Renal cortex interstitium (tissue), 11 donors: ENCODE results near the gene NEGR1. TPM values are rescaled to one million over a fixed set of nuclear protein-coding genes. Genes with fewer than 3 reads are reported as not detected.

Experiments used
- DNase-seq, 11 donors: peaks; one replicate each; pipeline ENCODE4 v3.0.0-alpha.2; 2013; ENCODE audit warnings: low read depth in 9 of 11, low spot score in 4 of 11; ENCODE audit errors: extremely low read depth in 1 of 11
- polyA plus RNA-seq, 3 donors: library from polyadenylated mRNA; unstranded; fragments of 120-200 nt; gene quantifications; one replicate each; pipeline ENCODE4 v1.2.1, GENCODE V29; 2013; ENCODE audit not compliant: insufficient read length in 3 of 3

Gene NEGR1
- polyA plus RNA-seq, 3 donors: 2.8 to 3.9 (median 3.5) TPM

DNA sequence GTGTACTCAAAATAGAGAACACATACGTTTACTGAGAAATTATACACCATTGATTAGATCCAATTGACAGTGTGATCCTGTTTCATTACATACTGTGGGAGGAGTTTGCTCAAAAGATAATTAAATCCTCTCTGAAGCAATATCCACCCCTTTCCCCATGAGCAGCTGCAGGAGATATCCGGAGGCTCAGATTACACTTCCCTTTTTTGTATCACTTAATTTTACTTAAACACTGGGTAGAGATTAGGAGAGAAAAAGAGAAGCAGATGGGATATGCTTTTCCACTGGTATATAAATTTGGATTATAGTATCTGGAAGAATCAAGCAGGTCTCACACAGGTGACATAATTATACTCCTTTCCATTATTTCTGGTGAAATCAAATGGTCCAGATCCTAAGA is 868.2 kb downstream of the NEGR1 start:
- DNase-seq: no peak

DNA sequence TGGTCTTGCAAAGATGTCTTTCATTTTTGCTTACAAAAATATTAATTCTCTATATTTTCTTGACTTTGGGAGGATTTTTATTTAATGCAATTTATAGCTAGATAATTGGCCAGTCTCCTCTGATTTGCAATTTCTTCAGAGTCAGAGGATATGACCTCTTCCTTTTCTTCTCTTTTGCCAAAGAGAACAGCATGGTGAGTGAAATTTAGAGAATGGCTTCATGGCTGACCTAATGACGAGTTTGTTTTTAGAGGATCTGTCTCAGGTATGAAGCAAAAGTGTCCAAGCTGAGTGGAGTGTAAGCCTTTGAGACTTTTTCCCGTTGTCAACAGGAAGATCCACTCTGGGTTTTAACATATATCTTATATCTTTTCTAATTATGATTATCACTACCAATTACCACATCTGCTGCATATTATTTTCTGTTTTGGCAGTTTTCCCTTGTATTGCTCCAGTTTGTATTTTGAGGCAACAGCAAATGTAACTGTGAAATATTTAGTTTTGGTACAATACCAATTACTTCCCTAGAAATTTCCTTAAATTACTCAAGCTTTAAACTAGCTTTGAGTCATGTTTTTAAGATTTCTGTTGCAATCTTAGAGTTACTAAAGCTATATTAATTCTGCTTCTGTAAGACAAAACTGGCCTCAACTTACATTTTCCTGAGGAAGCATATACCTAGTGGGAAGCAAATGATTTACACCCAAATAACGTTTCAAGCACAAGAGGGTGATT is 868.7 kb downstream of the NEGR1 start:
- DNase-seq: no peak

DNA sequence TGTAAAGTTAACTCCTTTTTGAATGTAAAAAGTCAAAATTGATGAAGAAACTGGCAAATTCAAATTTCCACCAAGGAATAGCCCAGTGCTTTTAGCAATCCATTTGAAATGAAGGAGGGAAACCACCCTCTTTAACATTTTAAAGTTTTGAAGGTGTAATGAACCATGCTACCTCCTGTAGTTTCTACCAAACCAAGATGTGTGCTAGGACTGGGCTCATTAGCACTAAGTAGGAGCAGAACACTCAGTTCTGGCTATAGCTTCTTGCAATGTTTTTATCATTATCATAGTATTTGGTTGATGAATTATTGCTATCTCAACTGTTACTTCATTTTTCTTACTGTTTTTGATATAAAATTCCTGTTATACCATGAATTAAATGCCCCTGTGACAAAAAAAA is 882.3 kb downstream of the NEGR1 start:
- no peak for DNase-seq

DNA sequence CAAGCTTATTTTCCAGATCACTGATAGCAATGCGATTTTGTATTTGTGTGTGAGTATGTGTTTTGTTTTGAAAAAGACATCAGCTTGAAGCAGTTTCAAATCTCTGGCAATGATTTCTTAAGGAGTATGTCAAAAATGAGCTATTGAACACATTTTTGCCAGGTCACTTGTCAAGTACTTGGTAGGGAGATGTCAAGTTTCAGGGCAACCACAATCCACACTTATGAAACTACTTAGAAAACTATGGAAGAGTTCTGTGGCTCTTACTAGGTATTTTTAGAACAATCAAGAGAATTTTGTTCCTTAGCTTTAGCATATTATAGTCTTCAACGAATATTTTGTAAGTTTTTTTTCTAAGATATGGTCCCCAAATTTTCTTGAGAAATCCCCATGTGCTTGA is 882.7 kb downstream of the NEGR1 start:
- no peak for DNase-seq

DNA sequence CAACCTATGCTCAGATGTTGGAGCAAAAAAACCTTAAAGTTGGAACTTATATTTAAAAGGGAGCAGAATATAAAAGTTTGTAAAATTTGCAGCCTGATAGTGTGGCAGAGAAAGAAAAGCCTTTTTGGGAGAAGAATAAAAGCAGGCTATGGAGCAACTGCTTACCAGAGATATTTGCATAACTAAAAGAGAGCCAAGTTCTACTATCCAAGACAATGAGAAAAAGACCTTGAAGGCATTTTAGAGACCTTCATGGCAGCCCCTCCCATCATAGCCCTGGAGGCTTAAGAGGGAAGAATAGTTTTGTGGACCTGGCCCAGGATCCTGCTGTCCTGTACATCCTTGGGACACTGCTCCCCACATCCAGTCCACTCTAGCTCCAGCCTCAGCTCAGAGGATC is 889.0 kb downstream of the NEGR1 start:
- DNase-seq: no peak

DNA sequence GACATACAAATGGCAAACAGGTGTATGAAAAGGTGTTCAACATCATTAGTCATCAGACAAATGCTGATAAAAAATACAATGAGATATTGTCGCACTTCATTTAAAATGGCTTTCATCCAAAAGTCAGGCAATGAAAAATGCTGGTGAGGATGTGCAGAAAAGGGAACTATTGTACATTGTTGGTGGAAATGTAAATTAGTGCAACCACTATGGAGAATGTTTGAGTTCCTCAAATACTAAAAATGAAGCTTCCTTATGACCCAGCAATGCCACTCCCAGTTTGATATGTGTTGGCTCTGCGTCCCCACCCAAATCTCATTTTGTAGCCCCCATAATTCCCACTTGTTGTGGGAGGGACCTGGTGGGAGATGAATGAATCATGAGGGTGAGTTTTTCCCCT is 891.8 kb downstream of the NEGR1 start:
- DNase-seq: no peak

DNA sequence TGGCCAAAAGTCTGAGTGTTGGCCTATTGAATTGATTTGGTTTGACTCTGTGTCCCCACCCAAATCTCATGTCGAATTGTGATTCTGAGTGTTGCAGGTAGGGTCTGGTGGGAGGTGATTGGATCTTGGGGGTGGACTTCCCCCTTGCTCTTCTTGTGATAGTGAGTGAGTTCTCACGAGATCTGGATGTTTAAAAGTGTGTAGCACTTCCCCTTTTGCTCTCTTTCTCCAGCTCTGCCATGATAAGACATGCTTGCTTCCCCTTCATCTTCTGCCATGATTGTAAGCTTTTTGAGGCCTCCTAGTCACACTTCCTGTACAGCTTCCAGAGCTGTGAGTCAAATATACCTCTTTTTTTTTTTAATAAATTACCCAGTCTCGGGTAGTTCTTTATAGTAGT is 904.5 kb downstream of the NEGR1 start:
- no peak for DNase-seq

DNA sequence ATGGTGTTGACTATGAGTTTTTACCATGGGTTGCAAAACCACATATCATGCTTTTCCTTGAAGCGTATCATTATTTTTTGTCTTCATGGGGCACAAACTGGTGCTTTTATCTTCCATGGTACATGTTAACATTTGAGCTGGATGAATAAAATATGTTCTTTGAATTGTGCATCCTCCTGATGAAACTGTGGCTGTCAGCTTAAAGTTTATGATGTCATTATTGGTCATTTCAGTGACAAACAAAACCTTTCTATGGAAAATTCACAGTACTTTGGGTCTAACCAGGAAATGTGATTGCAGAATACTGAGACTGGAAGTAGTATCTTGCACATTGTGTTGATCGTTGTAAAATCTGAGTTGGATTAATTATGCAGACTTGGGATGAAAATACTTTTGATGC is 909.8 kb downstream of the NEGR1 start:
- DNase-seq: no peak

DNA sequence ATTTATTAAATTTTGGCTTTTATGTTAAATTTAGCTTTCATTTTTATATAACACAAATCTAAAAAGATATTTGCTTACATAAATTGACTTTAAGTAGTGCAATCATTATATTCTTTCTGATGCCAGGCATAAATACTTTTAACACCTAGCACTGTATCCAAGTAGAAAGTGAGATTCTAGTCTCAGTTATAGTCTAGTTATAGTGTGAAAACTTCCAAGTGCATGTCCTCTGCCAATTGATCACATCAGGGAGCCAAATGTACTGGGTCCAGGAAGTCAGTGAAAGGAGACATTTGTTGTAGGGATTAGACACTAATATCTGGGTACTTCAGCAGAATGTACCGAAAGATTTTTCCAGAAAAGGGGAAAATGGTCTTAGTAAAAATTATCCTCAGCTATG is 910.8 kb downstream of the NEGR1 start:
- DNase-seq: no peak

DNA sequence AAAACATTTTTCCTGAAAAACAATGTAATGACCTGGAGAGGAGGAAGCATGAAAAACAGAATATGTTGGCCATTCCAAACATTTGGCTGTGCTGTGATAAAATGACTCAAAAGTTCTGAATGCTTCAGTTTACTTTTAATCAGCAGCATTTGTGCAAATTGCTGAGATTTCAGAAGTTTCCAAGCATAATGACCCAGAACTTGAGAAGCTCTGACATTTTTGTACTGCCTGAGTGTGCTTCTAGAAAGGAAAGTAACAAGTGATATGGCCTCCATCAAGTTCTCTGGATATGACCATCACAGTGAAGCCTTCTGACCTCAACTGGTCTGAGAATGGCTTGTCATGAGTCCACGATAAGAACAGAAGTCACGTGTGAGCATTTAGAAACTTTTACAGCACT is 918.1 kb downstream of the NEGR1 start:
- DNase-seq: no peak

DNA sequence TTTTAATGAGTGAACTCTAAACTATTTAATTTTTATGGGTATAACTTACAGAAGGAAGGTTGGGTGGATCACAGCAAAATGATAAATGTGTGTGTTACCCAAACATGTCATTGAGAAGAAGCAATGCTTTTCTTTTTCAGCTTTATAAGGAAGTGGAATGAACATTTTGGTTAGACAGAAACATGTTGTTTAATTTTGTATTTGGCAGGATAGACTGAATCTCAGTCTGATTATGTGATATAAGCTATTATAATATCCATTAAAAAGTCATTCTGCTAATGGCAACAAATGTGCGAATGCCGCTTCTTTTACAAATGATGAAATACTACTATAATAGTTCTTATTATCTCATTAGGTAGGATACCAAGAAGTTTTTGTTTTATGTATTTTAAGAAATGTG is 919.6 kb downstream of the NEGR1 start:
- DNase-seq: no peak

DNA sequence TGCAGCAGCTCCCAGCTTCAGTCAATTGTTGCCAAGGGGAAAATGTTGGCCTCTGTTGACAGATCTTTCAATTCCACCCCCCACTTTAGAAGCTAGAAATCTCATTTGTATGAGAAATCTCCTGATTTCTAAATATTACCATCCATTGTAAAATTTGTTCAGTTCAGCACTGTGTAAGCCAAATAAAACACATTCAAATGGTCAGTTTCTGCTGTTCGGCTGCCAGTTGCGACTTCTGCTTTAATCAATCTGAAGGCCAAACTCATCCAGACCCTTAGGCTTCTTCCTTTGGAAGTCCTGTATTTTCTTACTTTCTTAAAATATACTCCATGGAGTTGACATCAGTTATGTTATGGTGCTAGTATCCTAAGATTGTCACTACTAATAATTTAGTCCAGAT is 920.3 kb downstream of the NEGR1 start:
- DNase-seq: no peak

DNA sequence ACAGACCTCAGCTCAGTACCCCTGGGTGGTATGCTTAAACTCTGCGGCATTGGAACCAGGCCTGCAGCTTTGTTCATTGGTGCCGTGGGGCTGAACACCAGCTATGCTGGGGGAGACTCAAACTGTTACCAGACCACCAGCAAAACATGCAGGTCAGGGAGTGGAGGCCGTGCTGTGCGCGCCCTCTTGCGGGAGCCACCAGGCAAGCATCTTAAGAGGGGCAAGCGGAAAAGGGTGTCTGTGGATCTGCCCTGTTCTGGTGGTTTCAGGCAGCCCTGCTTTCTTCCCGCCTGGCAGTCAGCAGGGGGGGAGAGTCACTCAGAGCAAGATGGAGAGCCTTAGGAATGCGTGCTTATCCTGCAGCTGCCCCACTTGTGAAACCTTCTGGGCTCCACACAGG is 924.6 kb downstream of the NEGR1 start:
- DNase-seq: no peak

DNA sequence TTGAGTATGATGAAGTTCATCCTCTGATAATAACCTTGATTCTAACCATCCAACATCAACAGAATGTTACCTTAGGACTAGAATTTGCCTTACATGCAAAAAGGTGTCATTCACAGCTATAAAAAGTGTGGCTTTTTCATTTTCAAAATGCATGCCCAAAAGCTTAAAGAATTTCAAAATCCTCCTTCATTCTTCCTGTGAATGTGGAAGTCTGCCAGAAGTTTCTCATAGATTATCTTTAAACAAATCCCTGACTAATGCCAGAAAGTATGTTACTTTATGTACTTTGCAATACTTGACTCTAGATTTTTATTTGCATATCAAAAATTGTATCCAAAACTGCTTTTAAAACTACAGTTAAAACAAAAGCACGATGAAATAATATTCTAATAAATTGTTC is 930.9 kb downstream of the NEGR1 start:
- DNase-seq: no peak

DNA sequence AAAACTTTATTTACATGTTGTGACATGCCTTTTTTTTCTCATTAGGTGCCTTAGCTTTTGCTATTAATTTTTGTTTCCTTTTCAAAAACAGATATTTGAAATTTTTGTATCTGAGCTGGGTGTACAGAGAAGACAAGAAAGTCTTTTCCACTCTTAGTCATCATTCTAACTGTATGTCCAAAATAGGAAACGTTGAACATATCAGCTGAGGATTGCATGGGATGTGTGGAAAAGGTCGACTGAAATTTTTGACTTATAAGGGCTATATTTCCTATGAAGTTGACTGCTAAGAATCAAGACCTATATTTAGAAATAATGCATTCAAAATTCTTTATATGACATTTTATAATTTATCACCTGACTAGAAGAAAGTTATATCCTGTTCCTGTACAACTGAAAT is 931.5 kb downstream of the NEGR1 start:
- DNase-seq: no peak

DNA sequence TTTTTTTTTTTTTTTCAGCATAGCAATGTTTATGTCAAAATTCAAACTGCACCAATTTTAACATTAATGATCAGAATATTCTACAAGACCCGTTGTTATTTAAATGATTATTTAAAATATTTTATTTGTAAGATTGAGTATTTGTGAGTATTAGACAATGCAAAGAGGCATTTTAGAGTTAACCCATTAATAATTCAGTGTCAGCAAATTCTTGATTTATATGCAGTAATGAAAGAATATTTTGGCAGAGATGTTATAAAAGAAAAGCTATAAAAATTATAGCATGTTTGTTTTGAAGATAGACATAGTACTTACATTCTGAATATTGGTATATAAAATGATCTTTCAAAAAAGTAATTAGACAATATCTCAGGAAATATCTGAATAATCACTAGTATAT is 932.0 kb downstream of the NEGR1 start:
- DNase-seq: no peak
